HG02588 (cell line): ENCODE results near the gene CDH4.
A peak's percentile ranks its signal among the peaks of the same experiment; 100 is the strongest.

Experiments used
- ATAC-seq: cut with Tn5 transposase; IDR thresholded peaks from one replicate; pipeline ENCODE4 v1.9.1; 2021; ENCODE audit warnings: mild to moderate bottlenecking, moderate library complexity; ENCODE audit not compliant: unreplicated experiment

Gene CDH4

GRCh38 chr20:61911824-61912223, 659.8 kb downstream of the CDH4 start:
- ATAC-seq, result no peak

- ATAC-seq, result peak; percentile 51
Measured at GRCh38 chr20:61912665-61913422, 660.8 kb downstream of the CDH4 start.

DNA sequence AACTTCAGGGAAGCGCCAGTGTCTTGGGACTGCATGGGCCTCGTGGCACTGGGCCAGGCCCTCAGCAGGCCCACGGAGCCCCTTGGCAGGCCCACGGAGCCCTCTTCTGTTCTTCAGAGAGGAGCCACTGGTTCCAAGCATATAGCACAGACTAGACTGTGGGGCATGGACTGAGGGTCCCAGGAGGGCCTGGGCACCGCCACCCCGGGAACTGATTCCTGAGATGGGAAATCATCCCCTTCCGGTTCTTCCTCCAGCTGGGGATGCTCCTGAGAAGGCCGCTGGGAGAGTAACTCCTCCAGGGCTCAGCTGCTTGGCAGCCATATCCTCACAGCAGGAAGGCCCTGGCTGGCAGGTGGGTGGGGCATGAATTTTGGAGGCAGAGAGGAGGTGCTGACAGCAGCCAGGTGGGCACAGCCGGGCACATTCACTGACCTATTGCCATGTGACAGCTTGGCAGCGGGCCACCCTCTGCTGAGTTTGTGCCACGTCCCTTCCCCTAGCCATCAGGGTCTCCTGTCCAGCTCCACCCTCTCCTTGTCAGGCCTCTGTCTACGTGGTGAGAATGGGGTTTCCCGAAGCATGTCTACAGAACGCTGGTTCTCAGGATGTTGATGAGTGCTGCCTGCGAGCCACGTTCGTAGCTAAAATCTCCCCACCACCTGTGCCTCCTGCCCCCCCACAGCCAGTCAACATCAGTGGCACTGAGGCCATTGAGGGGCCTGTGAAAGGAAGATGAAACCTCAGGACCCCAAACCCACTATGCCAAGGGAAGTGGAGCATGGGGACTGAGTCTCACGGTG, 661.6 kb downstream of the CDH4 start:
- ATAC-seq, result no peak

GRCh38 chr20:61915101-61915500, 663.0 kb downstream of the CDH4 start:
- ATAC-seq, result no peak

- ATAC-seq, result no peak
Measured at GRCh38 chr20:61916318-61916891, 664.3 kb downstream of the CDH4 start.

DNA sequence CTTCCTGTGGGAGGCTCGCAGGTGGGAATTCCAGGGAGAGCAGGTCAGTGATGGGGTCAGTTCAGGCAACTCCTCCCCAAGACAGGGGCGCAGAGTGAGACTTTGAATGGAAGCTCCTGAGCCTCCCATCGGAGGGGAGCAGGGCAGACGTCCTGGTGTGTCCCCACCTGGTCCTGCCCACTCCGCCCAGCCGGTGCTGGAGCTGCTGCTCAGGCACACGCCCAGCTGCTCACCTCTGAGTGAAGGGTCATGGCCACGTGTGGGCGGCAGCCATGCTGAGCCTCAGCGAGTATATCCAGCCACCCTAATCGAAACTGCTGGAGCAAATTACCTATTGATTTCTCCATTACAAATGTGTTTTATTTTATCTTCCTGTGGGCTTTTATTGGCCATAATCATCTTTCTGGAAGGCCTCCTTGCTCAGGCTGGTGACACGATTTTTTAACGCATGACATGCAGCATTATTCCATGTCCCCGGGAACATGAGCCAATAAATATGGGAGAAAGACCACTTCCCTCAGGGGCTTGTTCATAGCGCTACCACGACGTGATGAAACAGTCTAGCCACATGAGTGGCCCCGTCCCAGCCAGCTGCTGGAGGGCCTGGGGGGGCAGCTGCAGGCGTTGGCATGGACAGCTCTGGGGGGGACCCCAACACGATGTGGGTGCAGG, 665.5 kb downstream of the CDH4 start:
- ATAC-seq, result no peak

GRCh38 chr20:61918548-61918947, 666.5 kb downstream of the CDH4 start:
- ATAC-seq, result no peak

DNA sequence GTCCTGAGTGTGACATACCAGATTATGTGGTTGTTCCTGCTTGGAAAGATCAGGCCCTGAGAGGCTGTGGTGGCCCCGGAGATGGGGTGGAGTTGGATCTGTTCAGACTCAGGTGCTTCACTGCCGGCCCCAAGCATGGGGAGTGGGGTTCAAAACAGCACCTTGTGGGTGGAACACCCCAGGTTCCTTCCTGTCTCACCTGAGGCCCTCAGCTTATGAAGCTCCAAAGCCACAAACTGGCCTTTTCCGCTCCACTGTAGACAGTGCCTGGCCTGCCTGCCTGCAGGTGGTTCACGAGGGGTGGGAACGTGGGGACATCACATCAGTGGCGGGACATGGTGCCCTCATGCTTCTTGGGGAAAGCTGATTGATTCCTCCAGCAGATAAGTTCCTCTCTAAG, 667.2 kb downstream of the CDH4 start:
- ATAC-seq, result no peak

DNA sequence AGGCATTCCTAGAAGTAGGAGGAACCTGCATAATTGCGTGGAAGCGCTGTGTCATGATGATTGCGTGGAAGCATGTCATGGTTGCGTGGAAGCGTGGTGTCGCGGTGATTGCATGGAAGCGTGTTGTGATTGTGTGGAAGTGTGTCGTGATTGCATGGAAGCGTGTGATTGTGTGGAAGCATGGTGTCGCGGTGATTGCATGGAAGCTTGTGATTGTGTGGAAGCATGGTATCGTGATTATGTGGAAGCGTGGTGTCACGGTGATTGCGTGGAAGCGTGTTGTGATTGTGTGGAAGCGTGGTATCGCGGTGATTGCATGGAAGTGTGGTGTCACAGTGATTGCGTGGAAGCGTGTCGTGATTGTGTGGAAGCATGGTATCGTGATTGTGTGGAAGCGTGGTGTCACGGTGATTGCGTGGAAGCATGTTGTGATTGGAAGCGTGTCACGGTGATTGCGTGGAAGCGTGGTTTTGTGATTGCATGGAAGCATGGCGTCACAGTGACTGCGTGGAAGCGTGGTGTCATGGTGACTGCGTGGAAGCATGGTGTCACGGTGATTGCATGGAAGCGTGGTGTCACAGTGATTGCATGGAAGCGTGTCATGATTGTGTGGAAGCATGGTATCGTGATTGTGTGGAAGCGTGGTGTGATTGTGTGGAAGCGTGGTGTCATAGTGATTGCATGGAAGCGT, 667.8 kb downstream of the CDH4 start:
- ATAC-seq, result no peak

DNA sequence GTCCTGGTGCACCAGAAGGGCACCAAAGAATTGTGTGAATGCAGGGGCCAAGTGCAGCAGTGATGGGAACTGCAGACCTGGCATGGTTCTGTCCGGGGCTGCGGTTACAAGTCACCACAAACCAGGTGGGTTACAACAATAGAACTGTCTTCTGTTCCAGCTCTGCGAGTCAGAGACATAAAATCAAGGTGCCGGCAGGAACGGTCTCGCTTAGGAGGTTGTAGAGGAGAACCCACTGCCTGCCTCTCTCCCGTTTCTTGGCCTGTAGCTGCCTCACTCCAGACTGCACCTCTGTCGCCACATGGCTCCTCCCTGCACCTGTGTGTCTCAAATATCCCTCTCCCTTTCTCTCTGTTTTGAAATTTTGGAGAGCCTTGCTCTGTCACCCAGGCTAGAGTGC, 670.4 kb downstream of the CDH4 start:
- no peak for ATAC-seq

GRCh38 chr20:61922936-61923335, 670.9 kb downstream of the CDH4 start:
- no peak for ATAC-seq

DNA sequence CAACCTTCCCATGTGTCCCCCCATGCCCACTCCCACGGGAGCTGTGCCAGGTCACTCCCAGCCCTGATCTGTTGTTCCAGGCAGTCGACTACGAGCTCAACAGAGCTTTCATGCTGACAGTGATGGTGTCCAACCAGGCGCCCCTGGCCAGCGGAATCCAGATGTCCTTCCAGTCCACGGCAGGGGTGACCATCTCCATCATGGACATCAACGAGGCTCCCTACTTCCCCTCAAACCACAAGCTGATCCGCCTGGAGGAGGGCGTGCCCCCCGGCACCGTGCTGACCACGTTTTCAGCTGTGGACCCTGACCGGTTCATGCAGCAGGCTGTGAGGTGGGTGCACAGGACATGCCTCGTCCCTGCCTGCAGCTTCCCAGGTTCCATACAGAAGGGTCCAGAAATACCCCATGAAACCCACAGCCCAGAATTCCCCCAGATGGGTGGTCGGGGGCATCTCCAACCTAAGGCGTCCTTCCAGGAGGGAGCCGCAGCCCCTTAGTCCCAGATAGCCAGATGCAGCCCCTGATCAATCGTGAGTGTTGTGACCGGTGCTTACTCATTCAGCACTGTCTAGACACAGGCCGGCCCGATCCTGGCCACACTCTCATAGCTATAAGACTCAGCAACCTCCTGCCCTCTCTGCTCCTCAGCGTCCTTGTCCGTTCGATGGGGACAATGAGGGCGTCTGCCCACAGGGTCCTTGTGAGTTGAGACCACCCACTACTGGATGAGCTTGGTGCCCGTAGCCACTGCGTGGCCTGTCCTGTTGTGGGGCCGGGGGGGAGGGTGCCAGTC, 671.5 kb downstream of the CDH4 start:
- ATAC-seq, result no peak

GRCh38 chr20:61924211-61924857, 672.3 kb downstream of the CDH4 start:
- ATAC-seq, result no peak

DNA sequence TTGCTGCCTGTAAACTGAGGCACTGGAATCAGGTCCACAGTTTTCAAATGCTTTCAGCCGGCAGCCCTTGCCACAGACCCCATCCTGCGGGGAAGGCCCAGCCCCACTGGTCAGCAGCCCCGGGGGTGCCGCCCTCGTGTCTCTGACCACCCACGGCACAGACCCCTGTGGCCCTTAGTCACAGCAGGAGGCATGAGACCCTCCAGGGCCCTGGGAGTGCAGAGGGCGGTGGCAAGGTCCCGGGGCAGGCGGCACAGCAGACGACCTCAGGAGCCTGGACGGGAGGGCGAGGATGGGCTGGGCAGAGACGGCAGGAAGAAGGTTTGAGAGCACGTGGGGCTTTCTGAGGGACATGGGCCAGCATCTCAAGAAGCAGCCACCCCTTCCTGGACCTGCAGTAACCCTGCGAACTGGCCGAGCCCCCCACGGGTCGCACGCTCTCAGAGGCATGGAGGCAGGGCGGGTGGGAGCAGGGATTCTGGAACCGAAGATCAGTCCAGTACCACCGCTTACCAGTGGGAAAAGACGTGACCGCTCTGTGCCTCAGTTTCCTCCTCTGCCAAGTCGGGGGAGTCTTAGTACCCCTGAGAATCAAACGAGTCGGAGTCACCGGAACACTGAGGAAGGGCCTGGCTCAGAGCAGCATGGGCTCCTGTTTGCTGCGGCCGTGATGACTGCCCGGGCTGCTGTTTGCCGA, 672.9 kb downstream of the CDH4 start:
- ATAC-seq, result no peak

- no peak for ATAC-seq
Measured at GRCh38 chr20:61925555-61926252, 673.6 kb downstream of the CDH4 start.

- ATAC-seq, result no peak
Measured at GRCh38 chr20:61926253-61926613, 674.2 kb downstream of the CDH4 start.

- ATAC-seq, result no peak
Measured at GRCh38 chr20:61926796-61927192, 674.7 kb downstream of the CDH4 start.

GRCh38 chr20:61927193-61927825, 675.2 kb downstream of the CDH4 start:
- ATAC-seq, result no peak
